Measurements from ENCODE around the gene SPRR2E. TPM values are rescaled to one million over a fixed set of nuclear protein-coding genes. Genes with fewer than 3 reads are reported as not detected.

Gene SPRR2E
- polyA plus RNA-seq (2013, experiment 1 of 2), result not detected
- not detected for polyA plus RNA-seq (2013, experiment 2 of 2)

- Histone ChIP-seq H3K36me3 (replicated peaks in 1 of 2; ENCODE audit: control insufficient read depth in 2 of 2, insufficient read depth in 2 of 2, low read length in 2 of 2) (no peaks in the 10 kb centered on the region), H4K91ac (ENCODE audit: low read depth, low read length, poor library complexity) (no peak within 1 kb of the TSS), H2BK120ac (ENCODE audit: low read depth, low read length) (no peak within 1 kb of the TSS), H2BK15ac (ENCODE audit: low read length) (no peak within 1 kb of the TSS), H3K27me3 (ENCODE audit: control insufficient read depth in 3 of 3, insufficient read depth in 3 of 3, low read depth in 1 of 3, low read length in 3 of 3) (no peaks in the 10 kb centered on the region), H3K4me2 (ENCODE audit: insufficient read depth, low read length, poor library complexity, severe bottlenecking) (no peak within 1 kb of the TSS), H3K14ac (ENCODE audit: low read length) (no peak within 1 kb of the TSS), H3K23ac (ENCODE audit: low read depth, low read length, poor library complexity) (no peak within 1 kb of the TSS), H2BK12ac (ENCODE audit: low read length) (no peak within 1 kb of the TSS), H3K9ac (ENCODE audit: low read depth, low read length, poor library complexity) (no peak within 1 kb of the TSS), H3K27ac (replicated peaks; ENCODE audit: low read length) (no peak within 1 kb of the TSS), H2AK5ac (ENCODE audit: low read depth, low read length) (no peak within 1 kb of the TSS), H2AFZ (ENCODE audit: low read length) (no peak within 1 kb of the TSS), H3K4ac (ENCODE audit: low read length) (no peak within 1 kb of the TSS), H3K79me1 (ENCODE audit: low read depth, low read length) (no peaks in the 10 kb centered on the region), H4K8ac (ENCODE audit: low read depth, low read length) (no peak within 1 kb of the TSS), H3K4me1 (ENCODE audit: control insufficient read depth in 2 of 2, insufficient read depth in 1 of 2, low read depth in 1 of 2, low read length in 2 of 2) (no peaks in the 10 kb centered on the region), H3K18ac (ENCODE audit: low read length) (no peak within 1 kb of the TSS), H3K9me3 (replicated peaks in 1 of 2; ENCODE audit: control insufficient read depth in 2 of 2, insufficient read depth in 1 of 2, low read depth in 1 of 2, low read length in 2 of 2) (no peaks in the 10 kb centered on the region), H2BK5ac (ENCODE audit: low read length) (no peak within 1 kb of the TSS), H3K4me3 (ENCODE audit: low read length in 2 of 2) (no peak within 1 kb of the TSS)
- DNase-seq (ENCODE audit: low spot score), result no peak
Measured at GRCh38 chr1:153094426-153094825, at the start of gene SPRR2E. SPRR2E (minus strand) TSS chr1:153094526; CDS start chr1:153093751, 775 bp downstream.

- no peak for DNase-seq (ENCODE audit: low spot score)
- Histone ChIP-seq H2BK12ac (ENCODE audit: low read length) (no peak overlapping the region), H4K91ac (ENCODE audit: low read depth, low read length, poor library complexity) (no peak overlapping the region), H3K27me3 (ENCODE audit: control insufficient read depth in 3 of 3, insufficient read depth in 3 of 3, low read depth in 1 of 3, low read length in 3 of 3) (peaks cover 0 to 5% (median 0%) of the 10 kb centered on the region in 3 experiments), H3K14ac (ENCODE audit: low read length) (no peak overlapping the region), H2AK5ac (ENCODE audit: low read depth, low read length) (no peak overlapping the region), H3K9ac (ENCODE audit: low read depth, low read length, poor library complexity) (no peak overlapping the region), H3K18ac (ENCODE audit: low read length) (no peak overlapping the region), H4K8ac (ENCODE audit: low read depth, low read length) (no peak overlapping the region), H3K4me2 (ENCODE audit: insufficient read depth, low read length, poor library complexity, severe bottlenecking) (no peak overlapping the region), H2BK15ac (ENCODE audit: low read length) (no peak overlapping the region), H3K4me1 (ENCODE audit: control insufficient read depth in 2 of 2, insufficient read depth in 1 of 2, low read depth in 1 of 2, low read length in 2 of 2) (no peaks in the 10 kb centered on the region), H2BK120ac (ENCODE audit: low read depth, low read length) (no peak overlapping the region), H2AFZ (ENCODE audit: low read length) (no peak overlapping the region), H3K27ac (replicated peaks; ENCODE audit: low read length) (no peak overlapping the region), H3K36me3 (replicated peaks in 1 of 2; ENCODE audit: control insufficient read depth in 2 of 2, insufficient read depth in 2 of 2, low read length in 2 of 2) (no peaks in the 10 kb centered on the region), H2BK5ac (ENCODE audit: low read length) (no peak overlapping the region), H3K9me3 (replicated peaks in 1 of 2; ENCODE audit: control insufficient read depth in 2 of 2, insufficient read depth in 1 of 2, low read depth in 1 of 2, low read length in 2 of 2) (no peaks in the 10 kb centered on the region), H3K4me3 (ENCODE audit: low read length in 2 of 2) (no peak overlapping the region), H3K4ac (ENCODE audit: low read length) (no peak overlapping the region), H3K23ac (ENCODE audit: low read depth, low read length, poor library complexity) (no peak overlapping the region), H3K79me1 (ENCODE audit: low read depth, low read length) (no peaks in the 10 kb centered on the region)
- WGBS, 2 donors (ENCODE audit: extremely low coverage in 2 of 2, insufficient read length in 2 of 2, insufficient replicate concordance in 1 of 2), result no CpG with 5 or more reads among the region's 3 CpGs
Measured at GRCh38 chr1:153141377-153141776, 47.1 kb upstream of the SPRR2E start.

- Histone ChIP-seq H2BK5ac (ENCODE audit: low read length) (no peak overlapping the region), H2BK12ac (ENCODE audit: low read length) (no peak overlapping the region), H2AK5ac (ENCODE audit: low read depth, low read length) (no peak overlapping the region), H4K8ac (ENCODE audit: low read depth, low read length) (no peak overlapping the region), H3K18ac (ENCODE audit: low read length) (no peak overlapping the region), H3K27ac (replicated peaks; ENCODE audit: low read length) (no peak overlapping the region), H3K4me2 (ENCODE audit: insufficient read depth, low read length, poor library complexity, severe bottlenecking) (no peak overlapping the region), H3K23ac (ENCODE audit: low read depth, low read length, poor library complexity) (no peak overlapping the region), H3K14ac (ENCODE audit: low read length) (no peak overlapping the region), H3K4ac (ENCODE audit: low read length) (no peak overlapping the region), H2BK120ac (ENCODE audit: low read depth, low read length) (no peak overlapping the region), H3K36me3 (replicated peaks in 1 of 2; ENCODE audit: control insufficient read depth in 2 of 2, insufficient read depth in 2 of 2, low read length in 2 of 2) (no peaks in the 10 kb centered on the region), H3K4me3 (ENCODE audit: low read length in 2 of 2) (no peak overlapping the region), H3K4me1 (ENCODE audit: control insufficient read depth in 2 of 2, insufficient read depth in 1 of 2, low read depth in 1 of 2, low read length in 2 of 2) (no peaks in the 10 kb centered on the region), H3K9ac (ENCODE audit: low read depth, low read length, poor library complexity) (no peak overlapping the region), H3K9me3 (replicated peaks in 1 of 2; ENCODE audit: control insufficient read depth in 2 of 2, insufficient read depth in 1 of 2, low read depth in 1 of 2, low read length in 2 of 2) (no peaks in the 10 kb centered on the region), H4K91ac (ENCODE audit: low read depth, low read length, poor library complexity) (no peak overlapping the region), H3K27me3 (ENCODE audit: control insufficient read depth in 3 of 3, insufficient read depth in 3 of 3, low read depth in 1 of 3, low read length in 3 of 3) (peaks cover 0 to 5% (median 0%) of the 10 kb centered on the region in 3 experiments), H2AFZ (ENCODE audit: low read length) (no peak overlapping the region), H2BK15ac (ENCODE audit: low read length) (no peak overlapping the region), H3K79me1 (ENCODE audit: low read depth, low read length) (no peaks in the 10 kb centered on the region)
- no peak for DNase-seq (ENCODE audit: low spot score)
- WGBS, 2 donors (ENCODE audit: extremely low coverage in 2 of 2, insufficient read length in 2 of 2, insufficient replicate concordance in 1 of 2), result no CpG with 5 or more reads among the region's 3 CpGs
Measured at GRCh38 chr1:153140484-153140883, 46.2 kb upstream of the SPRR2E start.

GRCh38 chr1:153133743-153134142, 39.4 kb upstream of the SPRR2E start:
- Histone ChIP-seq H3K4ac (ENCODE audit: low read length) (no peak overlapping the region), H3K9ac (ENCODE audit: low read depth, low read length, poor library complexity) (no peak overlapping the region), H3K4me3 (ENCODE audit: low read length in 2 of 2) (no peak overlapping the region), H3K4me1 (ENCODE audit: control insufficient read depth in 2 of 2, insufficient read depth in 1 of 2, low read depth in 1 of 2, low read length in 2 of 2) (no peaks in the 10 kb centered on the region), H3K36me3 (replicated peaks in 1 of 2; ENCODE audit: control insufficient read depth in 2 of 2, insufficient read depth in 2 of 2, low read length in 2 of 2) (no peaks in the 10 kb centered on the region), H2BK120ac (ENCODE audit: low read depth, low read length) (no peak overlapping the region), H3K4me2 (ENCODE audit: insufficient read depth, low read length, poor library complexity, severe bottlenecking) (no peak overlapping the region), H2BK15ac (ENCODE audit: low read length) (no peak overlapping the region), H3K27ac (replicated peaks; ENCODE audit: low read length) (no peak overlapping the region), H2AFZ (ENCODE audit: low read length) (no peak overlapping the region), H2AK5ac (ENCODE audit: low read depth, low read length) (peak overlapping the region; percentile 66), H3K23ac (ENCODE audit: low read depth, low read length, poor library complexity) (peak overlapping the region; percentile 9), H2BK12ac (ENCODE audit: low read length) (no peak overlapping the region), H3K9me3 (replicated peaks in 1 of 2; ENCODE audit: control insufficient read depth in 2 of 2, insufficient read depth in 1 of 2, low read depth in 1 of 2, low read length in 2 of 2) (no peaks in the 10 kb centered on the region), H3K27me3 (ENCODE audit: control insufficient read depth in 3 of 3, insufficient read depth in 3 of 3, low read depth in 1 of 3, low read length in 3 of 3) (no peaks in the 10 kb centered on the region), H3K14ac (ENCODE audit: low read length) (no peak overlapping the region), H4K91ac (ENCODE audit: low read depth, low read length, poor library complexity) (no peak overlapping the region), H2BK5ac (ENCODE audit: low read length) (no peak overlapping the region), H3K79me1 (ENCODE audit: low read depth, low read length) (no peaks in the 10 kb centered on the region), H4K8ac (ENCODE audit: low read depth, low read length) (no peak overlapping the region), H3K18ac (ENCODE audit: low read length) (no peak overlapping the region)
- no CpG with 5 or more reads among the region's 2 CpGs for WGBS, 2 donors (ENCODE audit: extremely low coverage in 2 of 2, insufficient read length in 2 of 2, insufficient replicate concordance in 1 of 2)
- DNase-seq (ENCODE audit: low spot score), result no peak

All from neuronal stem cell (in vitro differentiated cells).